ENCODE measurements around the gene MB21D2.

MB21D2 gene

DNA sequence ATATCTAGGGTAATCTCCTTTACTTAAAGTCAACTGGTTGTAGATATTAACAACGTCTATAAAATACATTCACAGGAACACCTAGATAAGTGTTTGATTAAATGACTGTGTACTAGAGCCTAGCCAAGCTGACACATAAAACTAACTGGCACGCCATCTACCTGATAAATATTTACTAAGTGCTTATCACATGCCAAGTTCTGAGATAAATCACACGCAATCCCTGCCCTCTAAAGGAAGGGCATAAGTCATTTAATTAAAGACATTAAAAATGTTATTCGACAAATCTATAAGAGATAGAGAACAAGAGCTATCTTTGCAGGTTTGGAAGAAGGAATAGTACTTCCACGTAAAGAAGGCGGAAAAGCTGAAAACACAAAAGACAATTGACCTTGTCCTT lies 11.1 kb upstream of the MB21D2 start:
- FAIRE-seq (no peak), DNase-seq (ENCODE audit: insufficient read length, low spot score) (no peak)
- no peak for TF ChIP-seq POU2F2 (IDR thresholded peaks at IDR 0.05; ENCODE audit: low read depth, low read length)
- TF ChIP-seq TAF1 (IDR thresholded peaks at IDR 0.05; ENCODE audit: low read depth, low read length), result no peak
- TF ChIP-seq POLR2A (IDR thresholded peaks at IDR 0.05; ENCODE audit: low read depth, low read length), result no peak
- no peak for TF ChIP-seq POLR2AphosphoS5 (IDR thresholded peaks at IDR 0.05; ENCODE audit: low read depth, low read length)
- no peak for TF ChIP-seq SPI1 (IDR thresholded peaks at IDR 0.05; ENCODE audit: low read depth, low read length)
- no peak for TF ChIP-seq PAX5 (IDR thresholded peaks at IDR 0.05; ENCODE audit: insufficient read depth, low read length, severe bottlenecking)

DNA sequence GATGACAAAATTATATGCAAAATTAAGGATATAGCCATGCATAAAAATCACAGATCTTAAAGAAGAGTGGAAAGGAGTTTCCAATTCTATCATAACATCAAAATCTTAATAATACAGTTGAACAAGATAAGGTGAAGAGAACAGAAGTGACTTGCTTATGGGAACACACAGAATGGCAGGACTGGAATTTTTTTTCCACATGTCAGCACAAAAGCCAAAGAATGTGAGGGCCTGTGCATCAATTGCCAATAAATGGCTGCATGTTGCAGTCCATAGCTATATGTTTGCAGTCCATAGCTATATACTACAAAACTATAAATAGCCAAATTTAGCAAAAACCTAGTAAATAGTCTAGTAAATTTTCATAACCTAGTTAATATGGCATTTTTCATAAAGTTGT lies 10.4 kb upstream of the MB21D2 start:
- TF ChIP-seq PAX5 (IDR thresholded peaks at IDR 0.05; ENCODE audit: insufficient read depth, low read length, severe bottlenecking) (no peak), SPI1 (IDR thresholded peaks at IDR 0.05; ENCODE audit: low read depth, low read length) (no peak), TAF1 (IDR thresholded peaks at IDR 0.05; ENCODE audit: low read depth, low read length) (no peak), POU2F2 (IDR thresholded peaks at IDR 0.05; ENCODE audit: low read depth, low read length) (no peak), POLR2A (IDR thresholded peaks at IDR 0.05; ENCODE audit: low read depth, low read length) (no peak), POLR2AphosphoS5 (IDR thresholded peaks at IDR 0.05; ENCODE audit: low read depth, low read length) (no peak)

DNA sequence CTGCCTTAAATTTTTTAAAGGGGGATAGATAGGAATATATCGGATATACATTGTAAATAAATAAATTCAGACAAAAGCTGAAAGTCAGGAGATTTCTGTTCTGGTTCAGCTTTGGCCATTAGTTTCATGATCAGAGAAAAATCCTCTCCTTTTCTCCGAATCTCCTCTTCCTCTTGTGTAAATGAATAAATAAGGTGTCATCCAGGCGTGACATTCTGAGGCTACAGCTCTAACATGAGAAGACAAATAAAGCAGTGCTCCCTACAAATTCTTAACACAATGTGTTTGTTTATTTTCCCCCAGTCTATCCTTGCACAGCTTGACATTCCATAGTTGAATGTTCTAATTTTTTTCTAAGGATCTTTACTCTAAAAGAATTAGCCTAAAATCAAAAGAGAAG lies 9.4 kb upstream of the MB21D2 start:
- FAIRE-seq, result no peak
- TF ChIP-seq POLR2A (IDR thresholded peaks at IDR 0.05; ENCODE audit: low read depth, low read length) (no peak), TAF1 (IDR thresholded peaks at IDR 0.05; ENCODE audit: low read depth, low read length) (no peak), SPI1 (IDR thresholded peaks at IDR 0.05; ENCODE audit: low read depth, low read length) (no peak), POU2F2 (IDR thresholded peaks at IDR 0.05; ENCODE audit: low read depth, low read length) (no peak), PAX5 (IDR thresholded peaks at IDR 0.05; ENCODE audit: insufficient read depth, low read length, severe bottlenecking) (no peak), POLR2AphosphoS5 (IDR thresholded peaks at IDR 0.05; ENCODE audit: low read depth, low read length) (no peak)
- no peak for DNase-seq (ENCODE audit: insufficient read length, low spot score)

More for the DNA sequence above, 10.4 kb upstream of the MB21D2 start:
- no peak for FAIRE-seq
- no peak for DNase-seq (ENCODE audit: insufficient read length, low spot score)

DNA sequence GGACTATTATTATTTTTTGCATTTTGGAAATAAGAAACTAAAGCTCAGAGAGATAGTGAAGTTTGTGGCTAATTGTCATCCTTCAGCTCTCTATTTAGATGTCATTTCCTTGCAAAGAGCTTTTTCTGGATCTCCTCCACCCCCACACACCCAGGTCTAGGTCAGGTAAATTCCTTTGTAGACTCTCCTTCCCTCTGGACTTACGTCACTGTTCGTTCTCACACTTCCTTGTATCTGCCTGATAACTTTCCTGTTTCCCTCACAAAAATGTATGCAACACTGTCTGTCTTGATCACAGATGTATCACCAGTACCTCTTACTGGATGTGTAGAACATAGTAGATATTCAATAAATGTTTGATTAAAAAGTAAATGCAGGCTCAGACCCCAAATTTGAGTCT lies 6.1 kb upstream of the MB21D2 start:
- TF ChIP-seq PAX5 (IDR thresholded peaks at IDR 0.05; ENCODE audit: insufficient read depth, low read length, severe bottlenecking) (no peak), SPI1 (IDR thresholded peaks at IDR 0.05; ENCODE audit: low read depth, low read length) (no peak), POLR2A (IDR thresholded peaks at IDR 0.05; ENCODE audit: low read depth, low read length) (no peak), POLR2AphosphoS5 (IDR thresholded peaks at IDR 0.05; ENCODE audit: low read depth, low read length) (no peak), TAF1 (IDR thresholded peaks at IDR 0.05; ENCODE audit: low read depth, low read length) (no peak), POU2F2 (IDR thresholded peaks at IDR 0.05; ENCODE audit: low read depth, low read length) (no peak)
- no peak for FAIRE-seq
- no peak for DNase-seq (ENCODE audit: insufficient read length, low spot score)

DNA sequence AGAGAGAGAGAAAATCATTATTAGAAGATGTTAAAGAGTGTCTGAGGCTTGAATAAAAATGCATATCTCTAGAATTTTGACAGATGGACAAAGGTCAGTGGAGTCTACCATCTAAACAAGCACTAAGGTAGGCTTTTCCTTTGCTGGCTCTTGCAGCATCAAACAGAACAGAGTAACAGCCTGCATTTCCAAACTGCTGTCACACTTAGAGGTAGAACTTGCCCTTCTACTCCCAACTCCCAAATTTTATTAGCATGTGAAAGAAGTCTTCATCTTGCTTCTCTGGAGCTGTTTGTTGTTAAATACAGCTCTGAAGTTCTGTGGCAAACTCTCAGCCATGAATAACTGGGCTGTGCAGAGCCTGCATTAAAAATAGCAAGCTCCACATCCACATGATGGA lies 4.1 kb upstream of the MB21D2 start:
- FAIRE-seq (no peak), DNase-seq (ENCODE audit: insufficient read length, low spot score) (no peak)
- TF ChIP-seq POLR2AphosphoS5 (IDR thresholded peaks at IDR 0.05; ENCODE audit: low read depth, low read length) (no peak), TAF1 (IDR thresholded peaks at IDR 0.05; ENCODE audit: low read depth, low read length) (no peak), POU2F2 (IDR thresholded peaks at IDR 0.05; ENCODE audit: low read depth, low read length) (no peak), SPI1 (IDR thresholded peaks at IDR 0.05; ENCODE audit: low read depth, low read length) (no peak), PAX5 (IDR thresholded peaks at IDR 0.05; ENCODE audit: insufficient read depth, low read length, severe bottlenecking) (no peak), POLR2A (IDR thresholded peaks at IDR 0.05; ENCODE audit: low read depth, low read length) (no peak)

DNA sequence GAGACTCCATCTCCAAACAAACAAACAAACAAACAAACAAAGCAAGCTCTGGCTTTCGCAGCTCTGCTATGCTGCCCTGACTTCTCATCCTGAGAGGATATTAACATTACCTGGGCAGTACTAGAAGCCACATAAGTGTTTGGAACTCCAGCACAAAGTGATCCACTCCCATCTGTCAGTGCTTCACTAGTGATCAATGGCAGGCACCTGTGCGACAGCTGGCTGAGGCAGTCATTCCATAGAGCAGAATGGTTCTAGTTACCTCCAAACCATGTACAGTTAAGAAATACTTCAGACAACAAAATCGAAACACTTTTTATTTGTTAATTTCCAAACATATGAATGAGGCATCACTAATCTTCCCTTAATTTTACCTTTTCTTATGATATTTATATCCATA lies 2.8 kb upstream of the MB21D2 start:
- TF ChIP-seq POLR2A (IDR thresholded peaks at IDR 0.05; ENCODE audit: low read depth, low read length), result no peak
- TF ChIP-seq POU2F2 (IDR thresholded peaks at IDR 0.05; ENCODE audit: low read depth, low read length), result no peak
- TF ChIP-seq POLR2AphosphoS5 (IDR thresholded peaks at IDR 0.05; ENCODE audit: low read depth, low read length), result no peak
- no peak for TF ChIP-seq PAX5 (IDR thresholded peaks at IDR 0.05; ENCODE audit: insufficient read depth, low read length, severe bottlenecking)
- TF ChIP-seq TAF1 (IDR thresholded peaks at IDR 0.05; ENCODE audit: low read depth, low read length), result no peak
- TF ChIP-seq SPI1 (IDR thresholded peaks at IDR 0.05; ENCODE audit: low read depth, low read length), result no peak
- no peak for DNase-seq (ENCODE audit: insufficient read length, low spot score)
- no peak for FAIRE-seq

DNA sequence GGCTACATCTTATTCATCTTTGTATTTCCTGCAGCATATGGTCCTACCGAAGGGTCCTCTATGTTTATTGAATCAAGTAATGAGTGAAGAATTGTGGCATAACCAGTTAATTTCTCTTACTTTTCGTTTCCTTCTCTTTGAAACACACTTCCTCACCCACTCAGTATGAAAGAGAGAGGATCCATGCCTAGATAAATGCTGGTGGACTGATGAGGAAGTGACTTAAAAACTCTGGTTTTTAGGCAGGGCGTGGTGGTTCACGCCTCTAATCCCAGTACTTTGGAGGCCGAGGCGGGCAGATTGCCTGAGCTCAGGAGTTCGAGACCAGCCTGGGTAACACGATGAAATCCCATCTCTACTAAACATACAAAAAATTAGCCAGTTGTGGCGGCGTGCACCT lies 2.2 kb upstream of the MB21D2 start:
- FAIRE-seq (peak; percentile 43), DNase-seq (ENCODE audit: insufficient read length, low spot score) (no peak)
- TF ChIP-seq SPI1 (IDR thresholded peaks at IDR 0.05; ENCODE audit: low read depth, low read length) (peak; percentile 62; the same call in 1 of the 2 replicates), POLR2A (IDR thresholded peaks at IDR 0.05; ENCODE audit: low read depth, low read length) (no peak)

DNA sequence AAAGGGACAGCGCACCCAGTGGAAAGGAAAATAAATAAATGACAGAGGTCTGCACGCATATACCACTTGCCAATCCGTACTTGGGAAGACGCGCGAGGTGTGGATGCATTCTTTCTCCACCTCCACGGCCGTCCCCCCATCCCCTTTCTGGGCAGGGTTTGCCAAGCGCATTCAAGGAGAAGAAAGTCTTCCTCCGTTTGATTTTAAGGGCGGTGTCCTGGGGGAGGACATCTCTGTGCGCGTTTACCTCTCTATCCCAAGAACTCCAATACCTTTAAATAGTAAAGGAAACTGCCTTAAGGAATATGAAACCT lies 576 bp upstream of the MB21D2 start:
- TF ChIP-seq PAX5 (IDR thresholded peaks at IDR 0.05; ENCODE audit: insufficient read depth, low read length, severe bottlenecking) (no peak), TAF1 (IDR thresholded peaks at IDR 0.05; ENCODE audit: low read depth, low read length) (no peak)
- FAIRE-seq (peak; percentile 68), DNase-seq (ENCODE audit: insufficient read length, low spot score) (no peak)

DNA sequence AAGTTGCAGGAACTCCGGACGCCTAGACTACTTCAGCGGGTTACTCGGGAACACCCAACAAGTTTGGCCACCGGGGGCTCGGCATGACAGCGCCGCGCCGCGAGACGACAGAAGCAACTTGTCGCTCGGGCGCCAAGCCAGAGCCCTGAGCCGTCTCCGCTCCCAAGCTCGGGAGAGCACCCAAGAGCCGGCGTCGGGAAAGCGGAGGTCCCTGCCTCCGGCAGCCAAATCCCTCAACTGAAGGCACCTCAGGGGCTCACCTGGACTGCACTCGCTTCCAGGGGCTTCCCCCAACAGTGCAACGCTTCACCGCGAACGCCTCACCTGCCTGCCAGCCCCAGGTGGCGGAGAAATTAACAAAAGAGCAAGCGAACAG lies 640 bp downstream of the MB21D2 start:
- DNase-seq (ENCODE audit: insufficient read length, low spot score) (peak; percentile 32), FAIRE-seq (peak; percentile 74)
- TF ChIP-seq POU2F2 (IDR thresholded peaks at IDR 0.05; ENCODE audit: low read depth, low read length), result 0 out of 2 replicates have a peak, but pooled peaks have one; percentile 25
- peak; percentile 44; the same call in 1 of the 2 replicates for TF ChIP-seq POLR2A (IDR thresholded peaks at IDR 0.05; ENCODE audit: low read depth, low read length)
- no peak for TF ChIP-seq POLR2AphosphoS5 (IDR thresholded peaks at IDR 0.05; ENCODE audit: low read depth, low read length)

DNA sequence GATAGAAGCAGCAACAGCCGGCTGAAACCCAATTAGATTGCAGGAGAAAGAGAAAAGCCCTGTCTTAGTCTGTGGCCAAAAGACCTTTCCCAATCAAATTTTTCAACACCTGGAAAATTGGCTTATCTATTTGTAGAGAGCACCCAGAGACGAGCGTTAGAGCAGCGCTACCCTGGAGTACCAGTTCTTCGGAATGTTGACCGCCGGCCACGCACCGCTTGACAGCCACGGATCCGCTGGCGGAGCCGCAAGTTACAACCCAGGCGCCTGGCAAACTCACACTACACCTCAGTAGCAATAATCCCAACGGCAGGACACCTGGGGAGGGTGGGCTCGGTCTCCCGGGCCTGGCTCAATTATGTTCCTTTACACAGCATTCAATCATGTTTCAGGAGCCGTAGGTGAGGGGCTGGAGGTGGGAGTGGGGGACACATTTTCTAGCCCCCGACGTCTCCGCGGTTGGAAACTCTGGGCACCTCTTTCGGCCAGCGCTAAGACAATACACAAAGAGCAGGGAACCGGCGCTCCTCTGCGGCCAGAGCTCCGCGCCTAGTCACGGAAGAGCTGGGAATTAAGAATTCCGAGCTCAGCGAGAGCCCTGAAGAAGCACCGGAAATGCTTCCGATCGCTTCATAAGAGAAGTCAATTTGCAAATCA lies 1.2 kb downstream of the MB21D2 start:
- FAIRE-seq, result no peak
- DNase-seq (ENCODE audit: insufficient read length, low spot score), result no peak
- TF ChIP-seq SPI1 (IDR thresholded peaks at IDR 0.05; ENCODE audit: low read depth, low read length) (no peak), TAF1 (IDR thresholded peaks at IDR 0.05; ENCODE audit: low read depth, low read length) (no peak), POU2F2 (IDR thresholded peaks at IDR 0.05; ENCODE audit: low read depth, low read length) (no peak), POLR2AphosphoS5 (IDR thresholded peaks at IDR 0.05; ENCODE audit: low read depth, low read length) (no peak), PAX5 (IDR thresholded peaks at IDR 0.05; ENCODE audit: insufficient read depth, low read length, severe bottlenecking) (no peak), POLR2A (IDR thresholded peaks at IDR 0.05; ENCODE audit: low read depth, low read length) (no peak)
